ENCODE results near the gene ZCCHC7.

DNA sequence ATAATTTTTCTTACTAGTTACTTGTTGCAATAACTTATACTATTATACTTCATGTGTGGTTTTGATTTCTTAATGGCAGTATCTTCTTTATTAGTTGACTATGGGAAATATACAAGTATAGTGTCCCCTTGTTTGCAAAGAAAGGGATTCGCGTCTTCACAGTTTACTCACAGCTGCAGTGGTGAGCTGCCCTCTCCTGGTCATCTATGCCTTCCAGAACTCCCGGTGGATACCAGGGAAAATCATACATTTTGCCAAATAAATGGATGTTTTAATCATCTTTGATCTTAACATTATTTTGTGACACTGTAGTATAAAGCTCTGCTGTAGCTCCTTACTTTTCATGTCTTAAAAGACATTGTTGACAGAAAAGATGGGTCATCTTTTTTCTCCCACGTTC, 142.0 kb downstream of the ZCCHC7 start:
- TF ChIP-seq, protein P1, sequence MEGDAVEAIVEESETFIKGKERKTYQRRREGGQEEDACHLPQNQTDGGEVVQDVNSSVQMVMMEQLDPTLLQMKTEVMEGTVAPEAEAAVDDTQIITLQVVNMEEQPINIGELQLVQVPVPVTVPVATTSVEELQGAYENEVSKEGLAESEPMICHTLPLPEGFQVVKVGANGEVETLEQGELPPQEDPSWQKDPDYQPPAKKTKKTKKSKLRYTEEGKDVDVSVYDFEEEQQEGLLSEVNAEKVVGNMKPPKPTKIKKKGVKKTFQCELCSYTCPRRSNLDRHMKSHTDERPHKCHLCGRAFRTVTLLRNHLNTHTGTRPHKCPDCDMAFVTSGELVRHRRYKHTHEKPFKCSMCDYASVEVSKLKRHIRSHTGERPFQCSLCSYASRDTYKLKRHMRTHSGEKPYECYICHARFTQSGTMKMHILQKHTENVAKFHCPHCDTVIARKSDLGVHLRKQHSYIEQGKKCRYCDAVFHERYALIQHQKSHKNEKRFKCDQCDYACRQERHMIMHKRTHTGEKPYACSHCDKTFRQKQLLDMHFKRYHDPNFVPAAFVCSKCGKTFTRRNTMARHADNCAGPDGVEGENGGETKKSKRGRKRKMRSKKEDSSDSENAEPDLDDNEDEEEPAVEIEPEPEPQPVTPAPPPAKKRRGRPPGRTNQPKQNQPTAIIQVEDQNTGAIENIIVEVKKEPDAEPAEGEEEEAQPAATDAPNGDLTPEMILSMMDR (IDR thresholded peaks at IDR 0.05), result peak in 3 of 6 experiments; percentile 47 to 50 (median 49)
- no peak for TF ChIP-seq POLR2A (IDR thresholded peaks at IDR 0.05)

Measured in thyroid gland (tissue), 4 donors.